Left lung (tissue), 10 donors: Measurements from ENCODE around the gene ACTL6A. TPM values are rescaled to one million over a fixed set of nuclear protein-coding genes. Genes with fewer than 3 reads are reported as not detected.

Source experiments
- ATAC-seq: fragments of 200-7000 bp; cut with Tn5 transposase; one replicate; pipeline ENCODE4 v1.9.1; 2020; ENCODE audit warnings: moderate library complexity
- DNase-seq, 4 donors: peaks; one replicate each; pipeline ENCODE4 v3.0.0-alpha.2; 2013 to 2020
- H3K27ac ChIP-seq, 2 donors: fragments of 200-600 bp; sonication (generic) in 1 of 2; one replicate each; pipeline versions ENCODE4 v1.5.0 to v1.8.0; 2020 to 2021
- H3K27me3 ChIP-seq, 2 donors: fragments of 200-600 bp; sonication (generic) in 1 of 2; one replicate each; pipeline versions ENCODE4 v1.5.0 to v1.8.0; 2020 to 2021
- H3K36me3 ChIP-seq, 2 donors: fragments of 200-600 bp; sonication (generic) in 1 of 2; one replicate each; pipeline versions ENCODE4 v1.5.0 to v1.8.0; 2020 to 2021
- H3K4me1 ChIP-seq, 2 donors: fragments of 200-600 bp; one replicate each; pipeline ENCODE4 v1.8.0; 2021
- H3K4me3 ChIP-seq, 2 donors: fragments of 200-600 bp; sonication (generic) in 1 of 2; one replicate each; pipeline versions ENCODE4 v1.5.0 to v1.8.0; 2020 to 2021; ENCODE audit warnings: mild to moderate bottlenecking in 1 of 2
- H3K9me3 ChIP-seq, 2 donors: fragments of 200-600 bp; sonication (generic) in 1 of 2; one replicate each; pipeline versions ENCODE4 v1.5.0 to v1.8.0; 2020 to 2021
- intact Hi-C, 2 donors: fragments of 100-400 bp; cut with DNase I; formaldehyde crosslinking; loops; one replicate each; pipeline versions ENCODE4 v1.11.2 to v1.14.2; 2022
- polyA plus RNA-seq, 6 donors: library from polyadenylated mRNA; unstranded; fragments of 120-200 nt; gene quantifications; one replicate each; pipeline ENCODE4 v1.2.1, GENCODE V29; 2013; ENCODE audit not compliant: insufficient read length in 6 of 6
- total RNA-seq, 2 donors: library from RNA; stranded (reverse); fragmentation: NEBNext Ultra II Directional; extraction: Animal tissue kit (Norgen Biotek cat#: 25700); gene quantifications; one replicate each; pipeline ENCODE4 v1.2.1, GENCODE V29; 2021
- TF ChIP-seq, protein P1 (sequence below), 2 donors: fragments of 200-600 bp; sonication (generic) in 1 of 2; IDR thresholded peaks; one replicate each; pipeline versions ENCODE4 v1.5.0 to v1.8.0; 2021; ENCODE audit warnings: antibody characterized with exemption in 2 of 2
- donor health status: DM: no; HTN: yes; CAD: no.
- donor health status: DM: no; HTN: no; CAD: no.

Gene ACTL6A
- total and polyA plus RNA-seq, 8 donors = 33.6 to 116 (median 104) TPM

DNA sequence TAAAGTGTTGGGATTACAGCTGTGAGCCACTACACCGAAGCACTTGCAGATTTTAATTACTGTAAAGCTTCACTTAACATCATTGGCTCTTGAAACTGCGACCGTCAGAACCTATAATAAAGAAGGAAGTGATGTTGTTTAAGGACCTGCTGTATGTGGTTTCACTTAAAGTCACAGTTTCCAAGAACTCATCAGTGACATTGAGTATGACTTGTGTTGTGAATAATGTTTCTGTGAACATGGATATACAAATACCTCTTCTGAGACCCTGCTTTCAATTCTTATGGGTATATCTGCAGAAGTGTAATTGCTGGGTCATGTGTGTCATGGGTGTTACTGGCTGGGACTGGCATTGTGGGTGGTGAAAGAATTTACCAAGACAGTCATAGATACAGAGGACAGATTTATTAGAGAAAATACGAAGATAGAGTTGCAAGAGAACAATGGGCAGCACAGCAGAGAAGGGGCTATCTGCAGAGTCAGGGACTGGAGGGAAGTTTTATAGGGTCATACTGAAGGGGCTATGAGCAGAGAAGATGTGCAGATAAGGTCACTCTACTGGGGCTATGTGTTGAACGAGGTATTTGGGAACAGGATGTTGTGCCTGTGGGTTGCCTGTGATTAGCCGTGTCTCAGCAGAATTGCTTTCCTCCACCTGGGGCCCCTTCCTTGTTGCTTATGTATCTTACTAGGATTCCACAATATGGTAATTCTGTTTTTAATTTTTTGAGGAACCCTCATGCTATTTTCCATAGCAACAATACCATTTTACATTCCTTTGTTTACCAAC lies 46.4 kb downstream of the ACTL6A start:
- TF ChIP-seq, protein P1, sequence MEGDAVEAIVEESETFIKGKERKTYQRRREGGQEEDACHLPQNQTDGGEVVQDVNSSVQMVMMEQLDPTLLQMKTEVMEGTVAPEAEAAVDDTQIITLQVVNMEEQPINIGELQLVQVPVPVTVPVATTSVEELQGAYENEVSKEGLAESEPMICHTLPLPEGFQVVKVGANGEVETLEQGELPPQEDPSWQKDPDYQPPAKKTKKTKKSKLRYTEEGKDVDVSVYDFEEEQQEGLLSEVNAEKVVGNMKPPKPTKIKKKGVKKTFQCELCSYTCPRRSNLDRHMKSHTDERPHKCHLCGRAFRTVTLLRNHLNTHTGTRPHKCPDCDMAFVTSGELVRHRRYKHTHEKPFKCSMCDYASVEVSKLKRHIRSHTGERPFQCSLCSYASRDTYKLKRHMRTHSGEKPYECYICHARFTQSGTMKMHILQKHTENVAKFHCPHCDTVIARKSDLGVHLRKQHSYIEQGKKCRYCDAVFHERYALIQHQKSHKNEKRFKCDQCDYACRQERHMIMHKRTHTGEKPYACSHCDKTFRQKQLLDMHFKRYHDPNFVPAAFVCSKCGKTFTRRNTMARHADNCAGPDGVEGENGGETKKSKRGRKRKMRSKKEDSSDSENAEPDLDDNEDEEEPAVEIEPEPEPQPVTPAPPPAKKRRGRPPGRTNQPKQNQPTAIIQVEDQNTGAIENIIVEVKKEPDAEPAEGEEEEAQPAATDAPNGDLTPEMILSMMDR (IDR thresholded peaks at IDR 0.05) = no peak
- Histone ChIP-seq H3K27me3 (no peaks in the 10 kb centered on the region), H3K4me1 (peaks cover 4 to 35% of the 10 kb centered on the region in 2 donors), H3K36me3 (peaks cover 3 to 4% of the 10 kb centered on the region in 2 donors), H3K9me3 (no peaks in the 10 kb centered on the region), H3K27ac (no peak overlapping the region), H3K4me3 (no peak overlapping the region)
- intact Hi-C loops = no loop called here
- DNase-seq = no peak
- no peak for ATAC-seq

DNA sequence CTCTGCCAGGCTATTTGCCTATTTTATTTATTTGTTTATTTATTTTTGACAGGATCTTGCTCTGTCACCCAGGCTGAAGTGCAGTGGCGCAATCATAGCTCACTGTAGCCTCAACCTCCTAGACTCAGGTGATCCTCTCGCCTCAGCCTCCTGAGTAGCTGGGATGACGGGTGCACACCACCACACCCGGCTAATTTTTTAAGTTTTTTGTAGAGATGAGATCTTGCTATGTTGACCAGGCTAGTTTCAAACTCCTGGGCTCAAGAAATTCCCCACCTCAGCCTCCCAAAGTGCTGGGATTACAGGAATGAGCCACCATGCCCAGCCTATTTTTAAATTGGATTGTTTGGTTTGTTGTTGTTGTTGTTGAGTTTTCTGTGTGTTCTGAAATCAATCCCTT lies 47.3 kb downstream of the ACTL6A start:
- intact Hi-C loops = no loop called here
- Histone ChIP-seq H3K4me3 (no peak overlapping the region), H3K4me1 (peaks cover 5 to 34% of the 10 kb centered on the region in 2 donors), H3K36me3 (peaks cover 3 to 4% of the 10 kb centered on the region in 2 donors), H3K27me3 (no peaks in the 10 kb centered on the region), H3K27ac (no peak overlapping the region), H3K9me3 (no peaks in the 10 kb centered on the region)
- no peak for DNase-seq
- TF ChIP-seq, protein P1 (IDR thresholded peaks at IDR 0.05) = no peak
- ATAC-seq = no peak

DNA sequence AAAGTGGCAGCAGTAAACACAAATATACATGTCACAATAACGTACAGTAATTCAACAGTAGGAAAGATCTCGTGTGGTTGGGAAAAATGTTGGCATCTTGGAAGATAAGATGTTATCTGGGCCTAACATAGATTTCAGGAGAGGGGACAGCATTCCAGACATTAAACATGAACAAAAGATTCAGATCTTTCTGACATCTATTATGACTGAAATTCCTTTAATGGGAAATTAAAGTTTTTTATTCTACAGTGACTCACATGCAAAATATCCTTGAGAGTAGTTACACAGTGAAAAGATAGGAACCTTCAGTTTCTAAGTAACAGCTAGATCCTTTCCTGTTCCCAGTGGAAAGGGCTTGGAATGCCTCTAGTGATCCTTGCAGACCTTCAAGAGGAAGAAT lies 51.1 kb downstream of the ACTL6A start:
- Histone ChIP-seq H3K4me3 (no peak overlapping the region), H3K4me1 (peaks cover 5 to 10% of the 10 kb centered on the region in 2 donors), H3K27ac (no peak overlapping the region), H3K36me3 (peaks cover 3 to 23% of the 10 kb centered on the region in 2 donors), H3K27me3 (no peaks in the 10 kb centered on the region), H3K9me3 (no peaks in the 10 kb centered on the region)
- intact Hi-C loops = no loop called here
- DNase-seq (no peak), ATAC-seq (peak; percentile 77)
- TF ChIP-seq, protein P1 (IDR thresholded peaks at IDR 0.05) = no peak

DNA sequence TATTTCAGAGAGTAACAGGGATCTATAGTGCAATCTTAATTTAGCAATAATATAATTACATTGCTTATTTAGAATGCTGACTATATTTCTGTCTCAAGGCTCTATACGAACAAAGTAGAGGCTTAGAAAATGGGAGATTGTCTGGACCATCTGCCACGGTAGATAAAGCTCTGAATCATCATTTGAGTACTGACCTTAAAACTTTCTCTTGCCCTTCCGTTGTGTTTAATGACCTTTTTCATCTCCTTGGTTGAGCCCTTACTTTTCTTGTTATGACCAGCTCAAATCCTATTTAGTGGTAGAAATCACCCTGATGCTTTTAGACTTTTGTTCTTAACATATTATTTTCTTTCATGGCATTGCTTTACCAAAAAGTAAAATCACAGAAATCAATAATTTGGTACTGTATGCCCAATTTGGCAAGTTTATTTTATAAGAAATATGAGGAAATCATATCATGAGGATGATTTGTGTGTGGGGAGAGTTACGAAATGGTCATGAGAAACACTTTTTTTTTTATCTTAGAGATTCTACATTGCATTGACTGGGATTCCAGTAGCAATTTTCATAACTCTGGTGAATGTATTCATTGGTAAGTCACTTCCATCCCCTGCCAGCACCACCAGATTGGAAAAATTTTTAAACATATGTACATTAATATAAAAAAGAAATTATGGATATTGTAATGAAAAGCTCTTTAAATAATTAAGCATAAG lies 52.9 kb downstream of the ACTL6A start:
- TF ChIP-seq, protein P1 (IDR thresholded peaks at IDR 0.05) = no peak
- ATAC-seq = no peak
- H3K27me3 ChIP-seq = no peaks in the 10 kb centered on the region
- no peak overlapping the region for H3K27ac ChIP-seq
- intact Hi-C loops = no loop called here
- H3K9me3 ChIP-seq = no peaks in the 10 kb centered on the region
- H3K36me3 ChIP-seq = peaks cover 2 to 29% of the 10 kb centered on the region in 2 donors
- DNase-seq = no peak
- H3K4me1 ChIP-seq = peaks cover 0 to 5% of the 10 kb centered on the region in 2 donors
- no peak overlapping the region for H3K4me3 ChIP-seq

DNA sequence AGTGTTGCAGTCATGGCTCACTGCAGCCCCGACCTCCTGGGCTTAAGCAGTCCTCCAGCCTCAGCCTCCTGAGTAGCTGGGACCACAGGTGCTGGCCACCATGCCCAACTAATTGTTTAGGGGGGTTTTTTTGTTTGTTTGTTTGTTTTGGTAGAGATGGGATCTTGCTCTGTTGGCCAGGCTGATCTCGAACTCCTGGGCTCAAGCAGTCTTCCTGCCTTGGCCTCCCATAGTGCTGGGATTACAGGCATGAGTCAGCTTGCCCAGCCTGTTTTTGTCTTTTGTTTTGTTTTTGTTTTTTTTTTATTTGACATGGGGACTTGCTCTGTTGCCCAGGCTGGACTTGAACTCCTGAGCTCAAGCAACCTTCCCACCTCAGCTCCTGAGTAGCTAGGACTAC lies 59.3 kb downstream of the ACTL6A start:
- Histone ChIP-seq H3K27me3 (no peaks in the 10 kb centered on the region), H3K27ac (no peak overlapping the region), H3K4me3 (no peak overlapping the region), H3K4me1 (no peaks in the 10 kb centered on the region), H3K9me3 (no peaks in the 10 kb centered on the region), H3K36me3 (peaks cover 0 to 81% of the 10 kb centered on the region in 2 donors)
- DNase-seq = no peak
- intact Hi-C loops = no loop called here
- no peak for ATAC-seq
- TF ChIP-seq, protein P1 (IDR thresholded peaks at IDR 0.05) = no peak
